ENCODE results near the gene PRKRIP1.
"Not testable (repeated sequence)": the region's sequence is repeated elsewhere in the genome, so short reads cannot be mapped to it uniquely, and the experiment has no call there.

PRKRIP1 gene

DNA sequence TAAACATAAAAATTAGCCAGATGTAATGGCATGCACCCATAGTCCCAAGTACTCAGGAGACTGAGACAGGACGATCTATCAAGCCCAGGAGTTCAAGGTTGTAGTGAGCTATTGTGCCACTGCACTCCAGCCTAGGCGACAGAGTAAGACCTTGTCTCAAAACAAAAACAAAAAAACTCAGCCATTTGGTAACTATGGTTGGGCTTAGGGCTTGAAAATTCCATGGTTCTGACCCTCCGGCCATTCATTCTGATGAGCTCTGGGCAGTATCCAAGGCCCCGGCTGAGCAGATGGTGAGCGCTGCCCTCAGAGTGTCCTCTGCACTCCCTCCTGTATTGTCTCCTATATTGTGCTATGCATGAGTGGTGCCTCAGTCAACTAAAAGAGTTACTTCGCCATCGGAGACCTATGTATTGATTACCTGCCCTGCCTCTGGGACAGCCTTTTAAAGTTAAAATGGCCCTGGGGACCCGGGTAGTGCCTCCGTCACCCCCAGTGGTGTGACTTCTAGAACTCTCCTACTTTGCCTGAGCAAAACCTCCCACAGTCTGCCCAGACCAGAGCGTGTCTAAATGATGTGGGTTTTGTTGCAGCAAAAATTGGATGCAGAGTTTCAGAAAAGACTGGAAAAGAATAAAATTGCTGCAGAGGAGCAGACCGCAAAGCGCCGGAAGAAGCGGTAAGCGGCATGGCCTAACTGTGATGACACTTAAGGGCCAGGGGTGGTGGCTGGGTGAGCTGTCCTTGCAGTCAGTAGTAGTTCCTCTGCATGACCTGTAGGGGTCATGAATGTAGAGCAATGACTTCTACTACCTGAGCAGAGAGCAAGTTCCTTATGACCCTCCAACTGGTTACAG, 8.1 kb downstream of the PRKRIP1 start:
- DNase-seq: peak; percentile 46

DNA sequence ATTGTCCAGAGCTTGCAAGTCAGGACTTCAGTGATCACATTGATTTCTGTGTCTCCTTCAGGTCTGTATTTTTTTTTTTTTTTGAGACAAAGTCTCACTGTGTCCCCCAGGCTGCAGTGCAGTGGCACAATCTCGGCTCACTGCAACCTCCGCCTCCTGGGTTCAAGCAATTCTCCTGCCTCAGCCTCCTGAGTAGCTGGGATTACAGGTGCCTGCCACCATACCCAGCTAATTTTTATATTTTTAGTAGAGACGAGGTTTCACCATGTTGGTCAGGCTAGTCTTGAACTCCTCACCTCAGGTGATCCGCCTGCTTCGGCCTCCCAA, 8.7 kb downstream of the PRKRIP1 start:
- not testable (repeated sequence) for DNase-seq

GRCh38 chr7:102407910-102408309, 11.7 kb downstream of the PRKRIP1 start:
- DNase-seq: no peak

DNA sequence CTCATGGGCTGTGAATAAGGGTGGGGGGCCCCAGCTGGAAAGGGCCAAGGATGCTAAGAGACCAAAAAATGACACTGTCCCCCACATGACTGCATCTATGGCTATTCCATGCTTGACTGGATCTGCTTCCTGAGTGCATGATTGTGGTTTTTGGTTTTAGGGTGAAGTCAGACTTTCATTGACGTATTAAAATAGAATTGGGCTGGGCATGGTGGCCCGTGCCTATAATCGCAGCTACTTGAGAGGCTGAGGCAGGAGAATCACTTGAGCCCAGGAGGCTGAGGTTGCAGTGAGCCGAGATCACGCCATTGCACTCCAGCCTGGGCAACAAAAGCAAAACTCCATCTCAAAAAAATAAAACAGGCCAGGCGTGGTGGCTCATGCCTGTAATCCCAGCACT, 12.4 kb downstream of the PRKRIP1 start:
- not testable (repeated sequence) for DNase-seq

DNA sequence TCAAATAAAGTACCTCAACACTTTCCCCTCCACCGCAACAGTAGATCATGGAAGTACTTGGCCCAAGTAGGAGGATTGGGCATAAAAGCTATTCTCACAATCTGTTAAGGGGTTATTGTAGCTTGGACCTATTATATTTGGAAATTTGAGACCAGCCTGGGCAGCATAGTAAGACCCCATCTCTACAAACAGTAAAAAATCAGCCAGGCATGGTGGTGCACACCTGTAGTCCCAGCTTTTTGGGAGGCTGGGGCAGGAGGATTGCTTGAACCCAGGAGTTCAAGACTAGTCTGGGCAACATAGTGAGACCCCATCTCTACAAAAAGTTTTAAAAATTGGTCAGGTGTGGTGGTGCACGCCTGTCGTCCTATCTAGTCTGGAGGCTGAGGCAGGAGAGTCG, 13.2 kb downstream of the PRKRIP1 start:
- no peak for DNase-seq

GRCh38 chr7:102410123-102410522, 14.0 kb downstream of the PRKRIP1 start:
- DNase-seq: no peak

- DNase-seq: no peak
Measured at GRCh38 chr7:102410918-102411317, 14.8 kb downstream of the PRKRIP1 start.

DNA sequence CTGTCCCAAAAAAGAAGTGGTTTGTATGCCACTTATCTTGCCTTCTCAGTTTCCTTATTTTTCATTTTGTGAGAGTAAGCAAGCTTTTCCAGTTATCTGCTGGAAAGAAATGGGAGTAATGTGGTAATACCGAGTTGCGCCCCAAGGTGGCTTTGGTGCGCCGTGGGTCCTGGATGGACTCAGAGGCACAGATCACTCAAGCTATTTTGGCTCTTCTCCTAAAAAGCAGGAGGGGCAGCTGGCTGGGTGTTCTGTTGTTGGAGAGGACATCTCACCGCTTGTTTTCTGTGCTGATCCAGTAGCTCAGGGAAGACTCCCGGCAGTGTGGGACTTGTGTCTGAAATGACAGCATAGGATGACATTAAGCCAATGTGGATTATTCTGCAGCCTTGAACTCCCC, 16.4 kb downstream of the PRKRIP1 start:
- peak; percentile 92 for DNase-seq

DNA sequence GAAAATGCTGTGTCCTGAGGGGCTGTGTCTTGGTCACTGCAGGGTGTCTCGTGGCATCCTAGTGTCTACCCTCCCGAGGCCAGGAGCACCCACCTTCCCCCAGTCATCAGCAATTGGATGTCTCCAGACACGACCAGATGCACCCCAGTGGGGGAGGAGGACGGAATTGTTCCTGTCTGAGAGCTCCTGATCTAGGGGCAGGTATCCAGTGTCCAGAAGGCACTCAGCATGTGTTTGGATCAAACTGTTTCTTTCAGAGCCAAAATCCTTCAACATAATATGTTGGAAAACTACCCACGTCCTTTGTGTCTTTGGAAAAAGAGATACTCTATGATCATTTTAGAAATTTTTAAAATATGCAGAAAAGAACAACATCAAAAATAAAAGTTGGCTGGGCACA, 16.9 kb downstream of the PRKRIP1 start:
- no peak for DNase-seq

DNA sequence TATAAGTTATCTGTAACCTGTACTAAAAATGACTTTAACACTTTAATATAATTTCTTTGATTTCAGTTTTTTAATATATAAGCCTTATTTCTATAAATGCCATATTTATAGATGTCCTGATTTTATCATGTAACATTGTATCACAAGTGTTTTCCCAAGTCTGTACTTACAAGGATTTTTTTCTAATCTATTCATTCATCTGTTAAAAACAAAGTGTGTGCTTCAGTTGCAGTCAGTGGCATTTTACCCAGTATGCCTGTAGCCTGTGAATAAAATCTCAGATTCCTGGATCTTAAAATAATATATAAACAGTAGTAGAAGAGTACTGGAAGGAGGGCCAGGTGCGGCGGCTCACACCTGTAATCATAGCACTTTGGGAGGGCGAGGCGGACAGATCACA, 17.4 kb downstream of the PRKRIP1 start:
- no peak for DNase-seq

DNA sequence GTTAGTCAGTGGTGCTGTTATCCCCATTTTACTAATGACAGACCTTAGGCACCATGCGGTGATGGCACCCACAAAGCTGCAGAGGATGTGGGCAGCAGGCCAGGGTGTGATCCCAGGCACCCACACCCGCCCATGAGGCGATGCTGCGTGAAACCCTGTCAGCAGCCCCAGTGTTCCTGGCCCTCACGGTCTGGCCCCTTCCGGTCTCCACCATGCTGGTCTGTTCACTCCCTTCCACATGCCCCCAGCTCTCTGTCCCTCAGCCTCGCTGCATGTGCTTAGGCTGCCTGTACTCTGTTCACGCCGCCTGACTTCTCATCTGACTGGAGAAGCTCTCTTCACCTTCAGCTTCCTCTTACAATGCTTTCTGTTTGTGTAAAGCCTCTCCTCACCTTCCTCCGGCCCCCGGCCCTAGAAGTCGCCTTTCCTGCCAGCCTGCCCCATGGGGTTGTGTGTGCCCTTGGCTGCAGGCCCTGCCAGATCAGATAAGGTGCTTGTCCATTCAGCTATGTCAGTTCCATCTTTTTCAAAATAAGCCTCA, 19.6 kb downstream of the PRKRIP1 start:
- DNase-seq: no peak

DNA sequence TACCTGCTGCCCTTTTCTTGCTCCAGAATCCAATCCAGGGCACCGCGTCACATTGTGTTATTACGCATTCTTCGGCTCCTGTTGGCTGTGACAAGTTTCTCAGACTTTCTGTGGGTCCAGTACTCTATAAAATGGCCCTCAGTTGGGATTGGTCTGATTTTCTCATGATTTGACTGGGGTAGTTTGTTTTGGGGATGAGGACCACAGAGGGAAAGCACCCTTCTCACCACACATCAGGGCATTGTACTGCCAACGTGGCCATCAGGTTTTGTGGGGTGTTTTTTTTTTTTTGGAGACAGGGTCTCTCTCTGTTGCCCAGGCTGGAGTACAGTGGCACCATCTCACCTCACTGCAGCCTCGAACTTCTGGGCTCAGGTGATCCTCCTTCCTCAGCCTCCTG, 20.2 kb downstream of the PRKRIP1 start:
- no peak for DNase-seq

DNA sequence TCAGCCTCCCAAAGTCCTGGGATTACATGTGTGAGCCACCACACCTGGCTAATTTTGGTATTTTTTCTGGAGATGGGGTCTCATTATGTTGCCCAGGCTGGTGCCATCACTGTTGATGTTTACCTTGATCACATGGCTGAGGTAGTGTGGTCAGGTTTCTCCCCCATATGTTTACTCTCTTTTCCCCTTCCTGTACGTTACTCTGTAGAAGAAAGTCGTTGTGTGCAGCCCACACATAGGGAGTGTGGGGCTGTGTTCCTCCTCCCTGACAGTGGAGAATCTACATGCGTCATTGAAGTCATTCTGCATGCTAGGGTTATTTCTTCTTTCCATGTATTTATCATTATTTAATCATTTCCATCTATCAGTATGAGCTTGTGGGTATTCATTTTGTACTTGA, 20.9 kb downstream of the PRKRIP1 start:
- DNase-seq: no peak

- DNase-seq: no peak
Measured at GRCh38 chr7:102418592-102418991, 22.4 kb downstream of the PRKRIP1 start.

DNA sequence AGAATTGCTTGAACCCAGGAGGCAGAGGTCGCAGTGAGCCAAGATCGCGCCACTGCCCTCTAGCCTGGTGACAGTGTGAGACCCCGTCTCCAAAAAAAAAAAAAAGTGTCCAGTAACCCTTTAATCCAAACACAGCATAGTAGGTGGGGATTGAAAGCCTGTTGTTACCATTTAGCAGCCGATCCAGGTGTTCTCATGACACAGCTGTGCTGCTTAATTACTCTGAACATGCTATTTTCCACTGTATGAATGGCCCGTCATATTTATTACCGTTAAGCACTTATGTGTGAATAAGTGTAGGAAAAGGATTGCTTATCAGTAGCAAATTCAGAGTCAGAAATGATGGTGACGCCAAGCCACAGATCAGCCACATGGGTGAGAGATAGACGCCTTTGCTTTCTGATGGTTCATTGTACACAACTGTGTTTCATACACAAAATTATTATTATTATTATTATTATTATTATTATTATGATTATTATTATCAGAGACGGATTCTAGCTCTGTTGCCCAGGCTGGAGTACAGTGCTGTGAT, 25.6 kb downstream of the PRKRIP1 start:
- DNase-seq: no peak

DNA sequence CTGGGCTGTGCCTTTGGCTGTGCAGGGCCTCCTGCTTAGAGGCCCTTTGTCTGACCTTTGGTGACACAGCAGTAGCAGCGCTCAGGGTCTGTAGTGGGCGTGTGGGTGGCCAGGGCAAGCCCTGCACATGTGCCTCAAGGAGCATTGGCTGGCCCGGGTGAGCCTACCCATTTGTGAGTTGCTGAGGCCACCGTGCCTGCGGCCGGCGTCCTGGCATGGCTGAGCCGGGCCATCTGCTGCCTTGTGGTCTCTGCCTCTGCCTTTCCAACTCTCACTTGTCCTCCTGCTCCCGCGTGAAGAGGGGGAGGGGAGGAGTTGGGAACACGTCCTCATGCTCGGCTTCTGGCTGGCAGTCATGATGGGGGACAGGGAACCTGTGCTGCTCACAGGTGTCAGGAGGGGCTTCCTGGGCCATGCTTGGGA, 28.0 kb downstream of the PRKRIP1 start:
- DNase-seq: no peak

DNA sequence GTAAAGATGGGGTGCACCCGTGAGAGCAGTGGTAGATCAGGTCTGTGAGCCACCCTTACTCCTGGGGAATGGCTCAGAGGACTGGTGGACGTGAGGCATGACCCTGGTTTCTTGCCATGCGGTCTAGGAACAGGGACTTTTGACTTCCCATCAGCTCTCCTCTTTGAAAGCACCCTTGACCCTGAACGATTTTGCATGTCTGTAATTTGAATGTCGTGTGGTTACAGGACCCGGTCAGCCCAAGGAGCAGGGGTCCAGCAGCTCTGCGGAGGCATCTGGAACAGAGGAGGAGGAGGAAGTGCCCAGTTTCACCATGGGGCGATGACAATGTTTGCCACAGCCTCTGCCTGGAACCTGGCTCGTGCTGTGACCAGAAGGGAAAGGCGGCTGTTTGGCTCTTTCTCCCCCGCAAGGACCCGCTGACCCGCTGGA, 28.6 kb downstream of the PRKRIP1 start:
- no peak for DNase-seq

GRCh38 chr7:102425639-102426267, 29.6 kb downstream of the PRKRIP1 start:
- DNase-seq: no peak

DNA sequence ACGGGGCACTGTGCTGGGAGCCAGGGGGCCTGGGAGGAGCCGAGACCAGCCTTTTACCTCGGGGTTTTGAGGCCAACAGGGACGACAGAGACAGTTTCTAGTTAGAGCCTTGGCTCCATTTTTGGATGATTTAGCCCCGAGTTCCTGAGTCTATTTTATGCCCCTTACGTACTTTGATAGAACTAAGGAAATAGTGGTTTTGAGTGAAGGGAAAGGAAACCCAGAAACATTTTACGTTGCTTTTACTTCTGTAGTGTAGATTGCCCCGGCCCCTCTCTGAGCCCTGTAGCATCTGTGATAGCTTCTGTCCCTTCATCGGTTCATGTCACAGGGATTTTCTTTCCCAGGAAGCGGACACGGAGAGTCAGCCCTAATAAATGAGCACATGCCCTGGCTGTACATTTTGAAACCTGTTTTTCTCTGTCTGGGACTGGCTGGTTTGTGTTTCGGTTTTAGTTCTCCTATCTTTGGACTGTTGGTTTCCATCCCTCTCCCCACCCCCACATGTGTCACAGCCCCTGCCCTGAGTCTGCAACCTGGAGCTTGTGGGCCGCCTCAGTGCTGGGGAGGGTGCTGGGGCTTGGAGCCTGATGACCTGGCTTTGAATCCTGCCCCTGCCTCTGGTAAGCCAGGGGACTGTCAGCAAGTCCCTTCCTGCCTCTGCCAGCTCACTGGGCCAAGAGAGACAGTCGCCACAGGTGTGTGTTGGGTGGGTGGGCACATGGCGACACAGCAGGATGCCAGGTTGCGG, 30.3 kb downstream of the PRKRIP1 start:
- no peak for DNase-seq

- no peak for DNase-seq
Measured at GRCh38 chr7:102427019-102427405, 30.8 kb downstream of the PRKRIP1 start.

- no peak for DNase-seq
Measured at GRCh38 chr7:102429141-102429899, 33.2 kb downstream of the PRKRIP1 start.

- DNase-seq: peak; percentile 74
Measured at GRCh38 chr7:102431617-102432298, 35.6 kb downstream of the PRKRIP1 start.

Data from NCI-H1694 (cell line).